ENCODE results near the gene CCDC73. TPM values are rescaled to one million over a fixed set of nuclear protein-coding genes. Genes with fewer than 3 reads are reported as not detected.

CCDC73 gene
- total and polyA plus RNA-seq, 2 of the 4 experiments (the other 2 are of a cell fraction), result not detected

GRCh38 chr11:32827276-32827675 lies 32.8 kb upstream of the CCDC73 start:
- intact Hi-C loops (cut with micrococcal nuclease) (no loop called here), dilution Hi-C loops (cut with HindIII; ENCODE audit: low sequenced_read_pairs, unreplicated experiment) (no loop called here), in situ Hi-C loops (cut with MboI; ENCODE audit: low sequenced_read_pairs) (loop anchor here (25.0 kb wide), 1 partner anchor 235 kb away; no protein-coding TSS in a partner anchor)
- ATAC-seq (ENCODE audit: low read depth), result no peak
- no peak overlapping the region for H3K56ac ChIP-seq (ENCODE audit: extremely low read depth, insufficient read depth, low read length)
- no peaks in the 10 kb centered on the region for H3K9me3 ChIP-seq (ENCODE audit: control insufficient read depth, insufficient read depth, low read length)
- no peak overlapping the region for H3K14ac ChIP-seq (replicated peaks; ENCODE audit: low read depth, low read length)
- no peak overlapping the region for H2BK5ac ChIP-seq (ENCODE audit: low read depth, low read length, poor library complexity, severe bottlenecking)
- H3K9me1 ChIP-seq (ENCODE audit: insufficient read depth, low read length), result no peaks in the 10 kb centered on the region
- H3K9ac ChIP-seq (ENCODE audit: low read depth, low read length), result no peak overlapping the region
- H3K36me3 ChIP-seq (ENCODE audit: control insufficient read depth, insufficient read depth, low read length), result no peaks in the 10 kb centered on the region
- no peak overlapping the region for H4K8ac ChIP-seq (ENCODE audit: low read depth in 2 of 2, low read length in 2 of 2)
- 88% methylated on average over 1 of the region's 1 CpG; no CpG with 5 or more reads in 1 of the 2 experiments for WGBS, 2 experiments (ENCODE audit: extremely low coverage in 2 of 2, insufficient read length in 1 of 2)
- no peak overlapping the region for H4K91ac ChIP-seq (ENCODE audit: insufficient read depth, low read depth, low read length)
- POLR2A ChIA-PET (ENCODE audit: unreplicated experiment), result no interaction called here
- TF ChIP-seq, protein P1, sequence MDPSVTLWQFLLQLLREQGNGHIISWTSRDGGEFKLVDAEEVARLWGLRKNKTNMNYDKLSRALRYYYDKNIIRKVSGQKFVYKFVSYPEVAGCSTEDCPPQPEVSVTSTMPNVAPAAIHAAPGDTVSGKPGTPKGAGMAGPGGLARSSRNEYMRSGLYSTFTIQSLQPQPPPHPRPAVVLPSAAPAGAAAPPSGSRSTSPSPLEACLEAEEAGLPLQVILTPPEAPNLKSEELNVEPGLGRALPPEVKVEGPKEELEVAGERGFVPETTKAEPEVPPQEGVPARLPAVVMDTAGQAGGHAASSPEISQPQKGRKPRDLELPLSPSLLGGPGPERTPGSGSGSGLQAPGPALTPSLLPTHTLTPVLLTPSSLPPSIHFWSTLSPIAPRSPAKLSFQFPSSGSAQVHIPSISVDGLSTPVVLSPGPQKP (IDR thresholded peaks at IDR 0.05; ENCODE audit: borderline replicate concordance, low read depth, low read length), result no peak
- TF ChIP-seq BHLHE40 (IDR thresholded peaks at IDR 0.05; ENCODE audit: low read depth, low read length), result no peak
- TF ChIP-seq CHD1 (IDR thresholded peaks at IDR 0.05; ENCODE audit: low read depth, low read length), result no peak
- no peak for TF ChIP-seq NFE2L2 (IDR thresholded peaks at IDR 0.05; ENCODE audit: low read depth, low read length)
- TF ChIP-seq, protein P2, sequence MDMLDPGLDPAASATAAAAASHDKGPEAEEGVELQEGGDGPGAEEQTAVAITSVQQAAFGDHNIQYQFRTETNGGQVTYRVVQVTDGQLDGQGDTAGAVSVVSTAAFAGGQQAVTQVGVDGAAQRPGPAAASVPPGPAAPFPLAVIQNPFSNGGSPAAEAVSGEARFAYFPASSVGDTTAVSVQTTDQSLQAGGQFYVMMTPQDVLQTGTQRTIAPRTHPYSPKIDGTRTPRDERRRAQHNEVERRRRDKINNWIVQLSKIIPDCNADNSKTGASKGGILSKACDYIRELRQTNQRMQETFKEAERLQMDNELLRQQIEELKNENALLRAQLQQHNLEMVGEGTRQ (IDR thresholded peaks at IDR 0.05; ENCODE audit: low read depth, low read length), result no peak
- TF ChIP-seq FOS (IDR thresholded peaks at IDR 0.05; ENCODE audit: low read depth, low read length), result no peak
- no peak for TF ChIP-seq RAD21 (IDR thresholded peaks at IDR 0.05; ENCODE audit: low read length)
- no peak for TF ChIP-seq RFX5 (IDR thresholded peaks at IDR 0.05; ENCODE audit: low read depth, low read length)
- TF ChIP-seq POLR2A (IDR thresholded peaks at IDR 0.05; ENCODE audit: low read depth, low read length), result no peak
- TF ChIP-seq SMC3 (IDR thresholded peaks at IDR 0.05; ENCODE audit: low read depth, low read length), result no peak
- no peak for TF ChIP-seq RCOR1 (IDR thresholded peaks at IDR 0.05; ENCODE audit: insufficient replicate concordance, low read length)
- TF ChIP-seq CEBPB (IDR thresholded peaks at IDR 0.05; ENCODE audit: low read depth, low read length), result no peak
- TF ChIP-seq MAZ (IDR thresholded peaks at IDR 0.05; ENCODE audit: borderline replicate concordance, low read depth, low read length), result no peak
- TF ChIP-seq MAFK (IDR thresholded peaks at IDR 0.05; ENCODE audit: low read depth, low read length), result no peak
- no peak for DNase-seq
- no peak overlapping the region for H2AFZ ChIP-seq (replicated peaks; ENCODE audit: low read length, poor library complexity)
- no peak overlapping the region for H3K23ac ChIP-seq (ENCODE audit: low read depth, low read length)
- no peak overlapping the region for H3K4ac ChIP-seq (ENCODE audit: low read depth, low read length)
- no TSS peak for BruUV-seq (replicated peaks)
- no peak overlapping the region for H2AK5ac ChIP-seq (ENCODE audit: low read depth, low read length)
- H2BK15ac ChIP-seq (ENCODE audit: low read depth, low read length), result no peak overlapping the region
- no peak overlapping the region for H2BK120ac ChIP-seq (ENCODE audit: low read depth, low read length)
- no peaks in the 10 kb centered on the region for H4K20me1 ChIP-seq (ENCODE audit: insufficient read depth, low read length)
- H3K18ac ChIP-seq (ENCODE audit: low read depth, low read length), result no peak overlapping the region
- no peak overlapping the region for H2BK20ac ChIP-seq (ENCODE audit: low read depth, low read length)
- H4K5ac ChIP-seq (ENCODE audit: low read depth, low read length), result no peak overlapping the region
- no peak overlapping the region for H3K27ac ChIP-seq (ENCODE audit: insufficient read depth, low read length)
- CTCF ChIA-PET, result no interaction called here
- peaks cover 34% of the 10 kb centered on the region for H3K27me3 ChIP-seq (ENCODE audit: control insufficient read depth, insufficient read depth, low read length)
- no peak overlapping the region for H3K4me3 ChIP-seq (ENCODE audit: insufficient read depth, low read depth, low read length)
- H3K4me2 ChIP-seq (ENCODE audit: low read depth, low read length), result no peak overlapping the region
- H3K4me1 ChIP-seq (ENCODE audit: control insufficient read depth, insufficient read depth, low read length), result peaks cover 4% of the 10 kb centered on the region; the same call in 1 of the 2 replicates
- no peaks in the 10 kb centered on the region for H3K79me1 ChIP-seq (ENCODE audit: low read depth in 1 of 2, low read length in 2 of 2)
- no peak overlapping the region for H2AK9ac ChIP-seq (replicated peaks; ENCODE audit: low read depth, low read length, poor library complexity)
